Measurements from ENCODE around the gene UBL4A. TPM values are rescaled to one million over a fixed set of nuclear protein-coding genes. Genes with fewer than 3 reads are reported as not detected.
A peak's percentile ranks its signal among the peaks of the same experiment; 100 is the strongest.

The UBL4A gene
- total and polyA plus RNA-seq, 5 experiments from 2014 or later = 29.0 to 51.7 (median 31.1) TPM

DNA sequence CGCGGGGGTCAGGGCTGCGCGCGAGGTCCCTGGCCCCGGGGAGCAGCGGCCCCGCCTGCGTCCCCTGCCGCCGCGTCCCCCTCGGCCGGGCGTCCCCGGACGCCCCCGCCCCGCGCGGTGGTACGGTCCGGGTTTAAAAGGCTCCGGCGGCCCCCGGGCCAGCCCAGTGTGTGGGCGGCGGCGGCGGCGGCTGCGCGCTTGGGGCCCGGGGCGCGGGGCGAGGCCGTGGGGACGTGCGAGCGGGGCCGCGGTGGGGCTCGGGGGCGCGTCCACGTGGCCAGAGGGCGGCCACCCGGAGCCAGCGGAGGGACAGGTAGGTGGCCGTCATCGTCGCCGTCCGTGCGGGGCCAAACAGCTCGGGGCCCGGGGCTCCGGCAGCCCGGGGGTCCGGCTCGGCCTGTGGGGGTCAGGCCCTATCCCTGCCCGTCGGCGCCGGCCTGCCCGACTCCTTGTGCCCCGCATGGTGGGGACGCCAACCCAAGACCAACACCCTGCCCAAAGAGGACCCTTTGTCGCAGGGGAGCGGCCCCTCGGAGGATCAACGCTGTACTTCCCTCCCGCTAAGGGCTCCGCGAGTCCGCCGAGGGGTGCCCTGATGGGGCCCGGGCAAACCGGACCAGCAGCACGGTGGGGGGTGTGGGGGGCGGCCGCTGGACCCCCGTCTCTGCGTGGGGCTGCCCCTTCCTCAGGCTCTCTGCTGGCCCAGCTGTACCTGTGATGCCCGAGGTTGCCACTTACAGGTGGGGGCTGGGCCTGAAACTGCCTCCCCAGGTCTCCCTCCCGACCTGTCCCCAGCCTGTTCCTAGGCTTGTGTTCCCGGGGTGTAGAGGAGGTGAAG is 28.1 kb downstream of the UBL4A start, which contains the start of gene PLXNA3:
TSS of gene PLXNA3 (plus strand) at position 166 of the 838 bp plus-strand sequence. CDS start 1,903 bp downstream, outside the sequence.
- Mint-ChIP-seq H3K27ac (peak within 1 kb of the TSS; percentile 58 to 99 (median 94)), H3K36me3 (peaks cover 0 to 8% (median 0%) of the 10 kb centered on the region in 3 donors), H3K9me3 (peaks cover 0 to 3% (median 0%) of the 10 kb centered on the region in 9 donors), H3K4me3 (peak within 1 kb of the TSS; percentile 89 to 99 (median 93)), H3K27me3 (no peaks in the 10 kb centered on the region), H3K4me1 (peaks cover 8 to 28% (median 19%) of the 10 kb centered on the region in 4 donors)
- POLR2A ChIA-PET = interaction anchor here (0.6 to 3.1 kb wide), 13 partner anchors 11 to 59 kb away, joined by 3 to 14 read pairs (median 7); partner anchors contain the start of genes FAM3A, FAM50A, RPL10 and SLC10A3
- peak; percentile 77 to 84 for ATAC-seq
- peak; percentile 33 to 83 (median 69) for DNase-seq

DNA sequence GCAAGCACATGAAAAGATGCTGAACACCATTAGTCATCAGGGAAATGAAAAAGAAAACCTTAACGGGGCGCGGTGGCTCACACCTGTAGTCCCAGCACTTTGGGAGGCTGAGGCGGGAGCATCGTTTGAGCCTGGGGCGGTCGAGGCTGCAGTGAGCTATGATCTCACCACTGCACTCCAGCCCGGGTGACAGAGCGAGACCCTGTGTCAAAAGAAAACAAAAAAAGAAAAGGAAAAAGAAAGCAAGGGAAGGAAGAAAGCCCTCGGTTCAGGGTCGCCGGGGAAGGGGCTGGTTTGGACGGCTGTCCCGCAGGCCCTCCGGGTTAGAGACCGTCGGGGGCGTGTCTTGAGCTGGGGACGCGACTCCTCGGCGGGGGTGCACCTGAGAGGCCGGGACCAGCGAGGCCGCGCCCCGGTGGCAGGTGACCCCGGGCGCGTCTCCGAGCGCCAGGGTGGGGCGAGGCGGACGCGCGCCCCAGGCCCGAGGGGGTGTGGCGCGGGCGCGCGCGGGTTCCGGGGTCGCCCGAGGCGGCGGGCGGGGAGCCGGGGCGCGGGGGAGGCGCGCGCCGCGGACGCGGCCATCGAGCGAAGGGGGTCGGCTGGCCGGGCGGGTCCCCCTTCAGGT is 28.8 kb downstream of the UBL4A start:
- peaks cover 0 to 8% (median 0%) of the 10 kb centered on the region in 3 donors for H3K36me3 Mint-ChIP-seq
- H3K27me3 Mint-ChIP-seq = no peaks in the 10 kb centered on the region
- H3K27ac Mint-ChIP-seq = peak overlapping the region; percentile 58 to 99 (median 94)
- H3K9me3 Mint-ChIP-seq = peaks cover 0 to 3% (median 0%) of the 10 kb centered on the region in 9 donors
- peaks cover 8 to 25% (median 18%) of the 10 kb centered on the region in 4 donors for H3K4me1 Mint-ChIP-seq
- peak; percentile 71 to 72 for ATAC-seq
- H3K4me3 Mint-ChIP-seq = peak overlapping the region; percentile 89 to 99 (median 93)
- POLR2A ChIA-PET = interaction anchor here (0.6 to 3.1 kb wide), 12 partner anchors 10 to 58 kb away, joined by 3 to 14 read pairs (median 8); partner anchors contain the start of genes ATP6AP1, FAM50A, RPL10 and SLC10A3
- peak in 9 of 10 donors; percentile 45 to 80 (median 61) for DNase-seq

DNA sequence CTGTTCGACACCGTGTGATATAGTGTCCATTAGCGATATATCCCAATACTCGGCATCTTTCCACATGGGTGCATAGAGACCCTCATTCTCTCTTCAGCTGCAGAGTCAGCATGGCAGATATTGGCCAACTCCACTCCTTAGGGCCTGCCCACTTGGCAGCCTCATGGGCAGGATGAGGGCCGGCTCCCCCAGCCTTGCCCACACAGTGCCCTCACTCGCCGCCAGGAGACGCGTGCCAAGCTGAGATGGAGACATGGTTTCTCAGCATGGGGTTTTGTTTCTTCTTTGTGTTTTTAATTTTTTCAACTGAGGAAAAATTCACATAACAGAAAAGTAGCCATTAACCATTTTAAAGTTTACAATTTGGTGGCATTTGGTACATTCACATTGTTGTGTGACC is 33.6 kb downstream of the UBL4A start:
- H3K27ac Mint-ChIP-seq = peak overlapping the region in 1 of 10 donors; percentile 39
- POLR2A ChIA-PET = interaction anchor here (0.5 to 1.3 kb wide), 2 partner anchors 9 to 13 kb away, joined by 3 read pairs; partner anchors contain the start of gene FAM50A
- no peak for ATAC-seq

DNA sequence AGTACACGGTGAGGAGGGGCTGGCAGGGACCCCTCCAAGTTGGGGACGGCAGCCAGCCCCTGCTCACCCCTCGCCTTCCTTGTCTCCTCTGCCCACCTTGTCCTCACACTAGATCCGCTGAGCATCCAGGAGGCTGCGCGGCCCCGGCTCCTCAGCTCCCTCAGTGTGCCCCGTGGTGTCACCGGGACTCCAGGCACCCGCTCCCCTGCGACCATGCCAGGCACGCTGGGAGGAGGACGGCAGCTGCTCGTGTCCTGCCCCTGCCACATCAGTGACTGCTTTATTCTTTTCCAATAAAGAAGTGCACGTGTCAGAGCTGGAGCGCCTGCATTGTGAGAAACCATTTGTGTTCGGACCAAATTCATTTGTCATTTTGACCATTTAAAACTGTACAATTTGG is 36.1 kb downstream of the UBL4A start:
- peaks cover 0 to 20% (median 0%) of the 10 kb centered on the region in 3 donors for H3K36me3 Mint-ChIP-seq
- H3K9me3 Mint-ChIP-seq = no peaks in the 10 kb centered on the region
- no peak overlapping the region for H3K4me3 Mint-ChIP-seq
- H3K27me3 Mint-ChIP-seq = no peaks in the 10 kb centered on the region
- POLR2A ChIA-PET = no interaction called here
- DNase-seq (peak in 1 of 10 donors; percentile 45), ATAC-seq (no peak)
- H3K4me1 Mint-ChIP-seq = peaks cover 0 to 7% (median 4%) of the 10 kb centered on the region in 4 donors
- H3K27ac Mint-ChIP-seq = no peak overlapping the region

More for the DNA sequence above, 33.6 kb downstream of the UBL4A start:
- Mint-ChIP-seq H3K4me3 (no peak overlapping the region), H3K36me3 (peaks cover 0 to 10% (median 0%) of the 10 kb centered on the region in 3 donors), H3K4me1 (peaks cover 5 to 6% (median 6%) of the 10 kb centered on the region in 4 donors), H3K27me3 (no peaks in the 10 kb centered on the region), H3K9me3 (peaks cover 0 to 3% (median 0%) of the 10 kb centered on the region in 9 donors)
- DNase-seq = no peak

DNA sequence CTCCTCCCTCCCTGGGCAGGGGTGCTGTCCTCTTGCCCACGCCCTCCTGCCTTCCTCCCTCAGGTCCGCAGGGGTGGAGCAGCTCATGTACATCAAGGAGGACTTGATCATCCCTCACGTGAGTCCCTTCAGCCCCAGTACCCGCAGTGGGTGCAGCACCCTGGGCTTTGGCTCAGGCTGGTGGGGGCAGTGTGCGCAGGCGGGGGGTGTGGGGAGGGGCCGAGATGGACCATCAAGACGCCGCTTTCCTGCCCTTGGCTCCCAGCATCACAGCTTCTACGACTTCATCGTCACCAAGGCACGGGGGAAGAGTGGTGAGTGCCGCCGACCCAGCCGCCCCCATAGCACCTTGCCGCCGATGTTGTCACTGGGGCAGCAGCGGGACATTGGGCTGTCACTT is 36.8 kb downstream of the UBL4A start:
- POLR2A ChIA-PET = no interaction called here
- no peak overlapping the region for H3K4me3 Mint-ChIP-seq
- peaks cover 0 to 10% (median 4%) of the 10 kb centered on the region in 4 donors for H3K4me1 Mint-ChIP-seq
- H3K9me3 Mint-ChIP-seq = no peaks in the 10 kb centered on the region
- DNase-seq (peak in 1 of 10 donors; percentile 11), ATAC-seq (no peak)
- no peaks in the 10 kb centered on the region for H3K27me3 Mint-ChIP-seq
- no peak overlapping the region for H3K27ac Mint-ChIP-seq
- peaks cover 0 to 20% (median 0%) of the 10 kb centered on the region in 3 donors for H3K36me3 Mint-ChIP-seq

DNA sequence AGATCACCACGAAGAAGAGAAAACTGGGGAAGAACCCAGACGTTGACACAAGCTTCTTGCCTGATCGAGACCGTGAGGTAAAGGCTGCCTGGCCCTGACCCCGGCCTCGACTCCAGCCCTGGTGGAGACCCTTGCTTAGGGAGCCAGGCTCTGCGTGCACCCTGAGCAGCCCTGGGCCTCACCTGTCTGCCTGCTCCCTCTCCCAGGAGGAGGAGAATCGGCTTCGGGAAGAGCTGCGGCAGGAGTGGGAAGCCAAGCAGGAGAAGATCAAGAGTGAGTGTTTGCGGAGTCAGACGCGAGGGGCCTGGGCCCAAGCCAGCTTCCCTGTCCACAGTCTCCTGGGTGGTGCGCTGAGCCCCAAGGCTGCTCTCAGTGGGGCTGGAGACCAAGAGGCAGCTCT is 37.9 kb downstream of the UBL4A start:
- Mint-ChIP-seq H3K9me3 (no peaks in the 10 kb centered on the region), H3K27me3 (no peaks in the 10 kb centered on the region), H3K36me3 (peaks cover 0 to 20% (median 0%) of the 10 kb centered on the region in 3 donors), H3K27ac (no peak overlapping the region), H3K4me1 (peaks cover 1 to 11% (median 4%) of the 10 kb centered on the region in 4 donors), H3K4me3 (no peak overlapping the region)
- ATAC-seq (no peak), DNase-seq (no peak)
- POLR2A ChIA-PET = no interaction called here

DNA sequence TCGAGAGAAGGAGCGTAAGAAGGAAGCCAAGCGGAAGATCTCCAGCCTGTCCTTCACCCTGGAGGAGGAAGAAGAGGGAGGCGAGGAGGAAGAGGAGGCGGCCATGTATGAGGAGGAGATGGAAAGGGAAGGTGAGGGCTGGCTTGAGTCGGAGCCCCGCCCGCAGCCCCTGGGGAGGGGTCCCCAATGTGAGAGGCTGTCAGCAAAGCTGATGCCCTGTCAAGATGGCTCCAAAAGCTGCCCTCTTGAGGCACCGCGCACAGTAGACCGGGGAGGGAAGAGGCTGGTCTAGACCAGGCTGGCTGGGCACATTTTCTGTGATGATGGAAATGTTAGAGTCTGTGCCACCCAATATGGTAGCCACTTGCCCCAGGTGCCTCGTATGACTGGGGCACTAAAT is 40.0 kb downstream of the UBL4A start:
- Mint-ChIP-seq H3K36me3 (peaks cover 0 to 18% (median 0%) of the 10 kb centered on the region in 3 donors), H3K4me3 (no peak overlapping the region), H3K4me1 (peaks cover 1 to 18% (median 10%) of the 10 kb centered on the region in 4 donors), H3K27me3 (no peaks in the 10 kb centered on the region), H3K27ac (peak overlapping the region in 1 of 10 donors; percentile 40), H3K9me3 (no peaks in the 10 kb centered on the region)
- no peak for ATAC-seq
- DNase-seq = peak in 1 of 10 donors; percentile 21
- POLR2A ChIA-PET = interaction anchor here (1.2 kb wide), 1 partner anchor 17 kb away, joined by 3 read pairs; no protein-coding TSS in a partner anchor

DNA sequence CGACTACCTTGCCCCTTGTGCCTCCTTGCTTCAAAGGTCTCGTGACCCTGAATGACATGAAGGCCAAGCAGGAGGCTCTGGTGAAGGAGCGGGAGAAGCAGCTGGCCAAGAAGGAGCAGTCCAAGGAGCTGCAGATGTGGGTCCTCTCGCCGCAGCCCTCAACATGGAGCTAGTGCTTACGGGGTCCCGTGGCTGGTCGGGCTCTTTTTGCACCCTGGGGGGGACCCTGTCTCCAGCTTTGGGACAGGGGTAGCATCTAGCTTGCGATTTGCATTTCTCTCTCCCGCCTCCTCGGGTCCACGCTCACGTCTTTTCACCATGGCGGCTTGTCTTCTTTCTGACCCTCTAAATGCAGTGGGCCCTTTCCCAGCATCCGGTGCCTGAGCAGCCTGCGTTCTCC is 40.6 kb downstream of the UBL4A start:
- Mint-ChIP-seq H3K36me3 (peaks cover 0 to 17% (median 0%) of the 10 kb centered on the region in 3 donors), H3K4me3 (peak overlapping the region in 4 of 10 donors; percentile 15 to 67 (median 34)), H3K27me3 (no peaks in the 10 kb centered on the region), H3K4me1 (peaks cover 1 to 23% (median 13%) of the 10 kb centered on the region in 4 donors), H3K9me3 (no peaks in the 10 kb centered on the region), H3K27ac (no peak overlapping the region)
- ATAC-seq = no peak
- POLR2A ChIA-PET = interaction anchor here (0.7 to 2.4 kb wide), 3 partner anchors 12 to 48 kb away, joined by 3 to 10 read pairs (median 3); partner anchors contain the start of genes PLXNA3 and RPL10
- DNase-seq = no peak

DNA sequence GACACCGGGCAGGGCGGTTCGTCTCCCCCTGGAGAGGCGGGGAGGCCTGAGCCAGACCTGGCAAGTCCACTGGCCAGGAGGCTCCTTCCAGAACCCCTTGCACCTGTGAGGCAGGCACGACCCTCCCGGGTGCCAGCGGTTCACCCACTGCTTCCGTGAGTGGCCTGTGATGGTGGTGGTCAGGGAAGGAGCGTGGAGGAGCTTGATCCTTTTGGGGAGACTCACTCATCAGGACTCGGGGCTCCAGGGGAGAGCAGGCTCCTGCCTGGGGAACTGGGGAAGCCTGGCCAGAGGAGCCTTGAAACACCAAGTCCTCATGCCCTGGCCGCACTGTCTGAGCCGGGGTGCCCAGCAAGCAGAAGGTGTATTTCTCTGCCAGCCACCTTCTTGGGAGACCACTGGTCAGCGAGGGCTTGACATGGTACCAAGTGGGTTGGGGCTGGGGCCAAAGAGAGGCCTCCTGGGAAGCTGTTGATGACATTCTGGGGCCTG is 41.6 kb downstream of the UBL4A start:
- no peaks in the 10 kb centered on the region for H3K27me3 Mint-ChIP-seq
- ATAC-seq = no peak
- peak overlapping the region in 7 of 10 donors; percentile 8 to 53 (median 34) for H3K4me3 Mint-ChIP-seq
- H3K27ac Mint-ChIP-seq = peak overlapping the region in 4 of 10 donors; percentile 15 to 72 (median 28)
- peaks cover 1 to 28% (median 15%) of the 10 kb centered on the region in 4 donors for H3K4me1 Mint-ChIP-seq
- POLR2A ChIA-PET = interaction anchor here (0.7 to 2.4 kb wide), 4 partner anchors 13 to 47 kb away, joined by 3 to 10 read pairs (median 5); partner anchors contain the start of genes PLXNA3, RPL10 and UBL4A
- H3K36me3 Mint-ChIP-seq = peaks cover 0 to 14% (median 0%) of the 10 kb centered on the region in 3 donors
- peak in 1 of 10 donors; percentile 58 for DNase-seq
- no peaks in the 10 kb centered on the region for H3K9me3 Mint-ChIP-seq

DNA sequence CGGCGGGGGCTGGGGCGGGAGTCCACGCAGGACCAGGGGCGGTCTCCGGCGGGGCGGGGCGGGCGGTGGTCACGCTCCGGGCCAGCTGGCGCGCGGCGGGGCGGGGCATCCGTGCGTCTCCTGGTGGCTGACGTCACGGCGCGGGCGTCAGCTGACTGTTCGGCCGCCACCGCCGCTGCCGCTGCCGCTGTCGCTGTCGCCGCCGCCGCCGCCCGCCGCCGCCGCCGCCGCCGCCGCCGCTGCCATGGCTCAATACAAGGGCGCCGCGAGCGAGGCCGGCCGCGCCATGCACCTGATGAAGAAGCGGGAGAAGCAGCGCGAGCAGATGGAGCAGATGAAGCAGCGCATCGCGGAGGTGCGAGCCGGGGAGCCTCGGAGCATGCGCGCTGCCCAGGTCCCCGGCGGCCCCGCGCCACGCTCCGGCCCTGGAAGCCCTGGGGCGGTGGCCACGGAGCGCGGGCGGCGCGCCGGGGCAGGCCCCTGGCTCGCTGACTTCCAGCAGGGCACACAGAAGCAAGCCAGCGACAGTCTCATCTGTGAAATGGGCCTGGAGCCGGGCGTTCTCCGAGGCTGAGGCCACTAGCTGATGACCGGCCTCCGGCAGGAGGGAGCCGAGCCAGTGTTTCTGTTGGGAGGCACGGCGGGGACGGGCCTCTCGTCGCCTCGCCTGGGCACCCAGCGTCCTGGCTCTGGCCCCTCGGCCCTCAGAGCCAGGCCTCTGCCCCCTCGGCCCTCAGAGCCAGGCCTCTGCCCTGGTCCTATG is 42.2 kb downstream of the UBL4A start, which contains the start of gene FAM50A:
TSS of gene FAM50A (plus strand) at position 150 of the 763 bp plus-strand sequence. CDS start at position 245, 95 bp downstream.
- H3K4me1 Mint-ChIP-seq = peaks cover 1 to 31% (median 15%) of the 10 kb centered on the region in 4 donors
- no peaks in the 10 kb centered on the region for H3K27me3 Mint-ChIP-seq
- H3K27ac Mint-ChIP-seq = peak within 1 kb of the TSS; percentile 45 to 95 (median 79)
- ATAC-seq (peak; percentile 81 to 83), DNase-seq (peak; percentile 50 to 78 (median 60))
- POLR2A ChIA-PET = interaction anchor here (0.8 to 2.4 kb wide), 7 partner anchors 8 to 47 kb away, joined by 3 to 10 read pairs (median 3); partner anchors contain the start of genes PLXNA3, SLC10A3 and UBL4A
- no peaks in the 10 kb centered on the region for H3K9me3 Mint-ChIP-seq
- peaks cover 0 to 15% (median 0%) of the 10 kb centered on the region in 3 donors for H3K36me3 Mint-ChIP-seq
- peak within 1 kb of the TSS; percentile 54 to 85 (median 77) for H3K4me3 Mint-ChIP-seq

DNA sequence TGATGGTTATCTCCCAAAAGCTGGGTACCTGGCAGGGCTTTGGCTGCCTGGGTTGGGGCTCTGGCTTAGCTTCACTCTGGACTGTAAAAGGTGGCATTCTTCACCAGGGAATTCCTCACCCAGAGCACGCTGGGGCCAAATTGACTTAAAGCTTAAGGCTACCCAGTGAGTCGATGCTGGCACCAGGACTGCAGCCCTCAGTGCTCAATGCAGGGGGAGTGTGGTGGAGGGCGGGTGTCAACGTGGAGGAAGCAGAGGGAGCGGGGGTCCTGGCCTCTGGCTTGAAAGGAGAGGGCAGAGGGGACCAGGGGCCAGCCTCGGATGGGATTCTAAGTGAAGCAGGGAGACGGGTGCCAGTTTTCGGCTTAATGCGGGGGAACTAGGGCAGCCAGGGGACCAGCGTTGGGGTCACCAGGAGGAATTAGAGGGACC is 42.9 kb downstream of the UBL4A start:
- POLR2A ChIA-PET = interaction anchor here (0.7 to 2.4 kb wide), 8 partner anchors 9 to 64 kb away, joined by 3 to 8 read pairs (median 3); partner anchors contain the start of genes EMD, SLC10A3 and UBL4A
- peak overlapping the region; percentile 45 to 95 (median 79) for H3K27ac Mint-ChIP-seq
- H3K9me3 Mint-ChIP-seq = no peaks in the 10 kb centered on the region
- ATAC-seq = peak; percentile 18 to 21
- no peak for DNase-seq
- H3K4me3 Mint-ChIP-seq = peak overlapping the region; percentile 54 to 85 (median 77)
- peaks cover 1 to 36% (median 19%) of the 10 kb centered on the region in 4 donors for H3K4me1 Mint-ChIP-seq
- H3K27me3 Mint-ChIP-seq = no peaks in the 10 kb centered on the region
- peaks cover 0 to 16% (median 0%) of the 10 kb centered on the region in 3 donors for H3K36me3 Mint-ChIP-seq
